HFFc6 (cell line): Measurements from ENCODE around the gene CA12. TPM values are rescaled to one million over a fixed set of nuclear protein-coding genes. Genes with fewer than 3 reads are reported as not detected.
A peak's percentile ranks its signal among the peaks of the same experiment; 100 is the strongest.

ENCODE experiments used
- DNase-seq: peaks from one replicate; pipeline ENCODE4 v3.0.0-alpha.2; 2018
- H3K27ac Mint-ChIP-seq: 2 replicates; pipeline ENCODE4 v1.8.0; 2020; ENCODE audit warnings: mild to moderate bottlenecking, mixed read lengths
- H3K27me3 Mint-ChIP-seq: 2 replicates; pipeline ENCODE4 v1.8.0; 2021; ENCODE audit warnings: mild to moderate bottlenecking, moderate library complexity, mixed read lengths; ENCODE audit not compliant: insufficient read depth
- H3K36me3 Mint-ChIP-seq: 2 replicates; pipeline ENCODE4 v1.8.0; 2021; ENCODE audit warnings: low read depth, mixed read lengths
- H3K4me1 Mint-ChIP-seq: 2 replicates; pipeline ENCODE4 v1.8.0; 2020; ENCODE audit warnings: low read depth, mixed read lengths
- H3K4me3 Mint-ChIP-seq: 2 replicates; pipeline ENCODE4 v1.8.0; 2020; ENCODE audit warnings: mild to moderate bottlenecking, moderate library complexity, mixed read lengths
- H3K9me3 Mint-ChIP-seq: 2 replicates; pipeline ENCODE4 v1.8.0; 2020; ENCODE audit warnings: mild to moderate bottlenecking, mixed read lengths
- long read RNA-seq: library from polyadenylated mRNA; unstranded; transcript quantifications from one replicate; pipeline ENCODE4 v2.0.0, GENCODE V29; 2019
- total RNA-seq, 6 experiments: library from RNA; stranded (reverse); fragmentation: NEBNext Ultra II Directional; extraction: Animal tissue kit (Norgen Biotek cat#: 25700); gene quantifications; 2 replicates in 1 of 6; 3 replicates in 5 of 6; pipeline ENCODE4 v1.2.3, GENCODE V29; 2021
- TF ChIP-seq, protein P1 (sequence below): fragments of 200-600 bp; sonication (generic); IDR thresholded peaks from 2 replicates; pipeline ENCODE4 v1.5.0; 2021; ENCODE audit warnings: antibody characterized with exemption, mild to moderate bottlenecking

CA12 gene
- total RNA-seq, result 10 to 100 TPM in 4 of 6 experiments, 1 to 10 TPM in 2; 8.3 to 18.2 (median 15.8) TPM
- long read RNA-seq, transcript CA12-202 (10 exons, 2,744 nt), result major isoform, 7 of 12 reads
- long read RNA-seq, partial matches to known transcripts, result 0 of 12 reads
- long read RNA-seq, other reads (novel, unspliced or antisense), result 5 of 12 reads

- DNase-seq, result no peak
- TF ChIP-seq, protein P1, sequence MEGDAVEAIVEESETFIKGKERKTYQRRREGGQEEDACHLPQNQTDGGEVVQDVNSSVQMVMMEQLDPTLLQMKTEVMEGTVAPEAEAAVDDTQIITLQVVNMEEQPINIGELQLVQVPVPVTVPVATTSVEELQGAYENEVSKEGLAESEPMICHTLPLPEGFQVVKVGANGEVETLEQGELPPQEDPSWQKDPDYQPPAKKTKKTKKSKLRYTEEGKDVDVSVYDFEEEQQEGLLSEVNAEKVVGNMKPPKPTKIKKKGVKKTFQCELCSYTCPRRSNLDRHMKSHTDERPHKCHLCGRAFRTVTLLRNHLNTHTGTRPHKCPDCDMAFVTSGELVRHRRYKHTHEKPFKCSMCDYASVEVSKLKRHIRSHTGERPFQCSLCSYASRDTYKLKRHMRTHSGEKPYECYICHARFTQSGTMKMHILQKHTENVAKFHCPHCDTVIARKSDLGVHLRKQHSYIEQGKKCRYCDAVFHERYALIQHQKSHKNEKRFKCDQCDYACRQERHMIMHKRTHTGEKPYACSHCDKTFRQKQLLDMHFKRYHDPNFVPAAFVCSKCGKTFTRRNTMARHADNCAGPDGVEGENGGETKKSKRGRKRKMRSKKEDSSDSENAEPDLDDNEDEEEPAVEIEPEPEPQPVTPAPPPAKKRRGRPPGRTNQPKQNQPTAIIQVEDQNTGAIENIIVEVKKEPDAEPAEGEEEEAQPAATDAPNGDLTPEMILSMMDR, result no peak
- Mint-ChIP-seq H3K27ac (peak within 1 kb of the TSS; percentile 47), H3K36me3 (peaks cover 3% of the 10 kb centered on the region; the same call in 1 of the 2 replicates), H3K27me3 (peaks cover 9% of the 10 kb centered on the region), H3K4me3 (peak within 1 kb of the TSS; percentile 89), H3K9me3 (no peaks in the 10 kb centered on the region), H3K4me1 (peaks cover 54% of the 10 kb centered on the region)
Observed at GRCh38 chr15:63381301-63382204, at the start of gene CA12. TSS of gene CA12 (minus strand) at chr15:63381846. CDS start at chr15:63381720, 126 bp downstream.

GRCh38 chr15:63430766-63431451, 49.3 kb upstream of the CA12 start:
- Mint-ChIP-seq H3K36me3 (peaks cover 2% of the 10 kb centered on the region; the same call in 1 of the 2 replicates), H3K4me3 (no peak overlapping the region), H3K27me3 (peaks cover 3% of the 10 kb centered on the region; the same call in 1 of the 2 replicates), H3K27ac (no peak overlapping the region), H3K4me1 (peaks cover 10% of the 10 kb centered on the region), H3K9me3 (peaks cover 3% of the 10 kb centered on the region; the same call in 1 of the 2 replicates)
- DNase-seq, result no peak
- TF ChIP-seq, protein P1, result no peak

DNA sequence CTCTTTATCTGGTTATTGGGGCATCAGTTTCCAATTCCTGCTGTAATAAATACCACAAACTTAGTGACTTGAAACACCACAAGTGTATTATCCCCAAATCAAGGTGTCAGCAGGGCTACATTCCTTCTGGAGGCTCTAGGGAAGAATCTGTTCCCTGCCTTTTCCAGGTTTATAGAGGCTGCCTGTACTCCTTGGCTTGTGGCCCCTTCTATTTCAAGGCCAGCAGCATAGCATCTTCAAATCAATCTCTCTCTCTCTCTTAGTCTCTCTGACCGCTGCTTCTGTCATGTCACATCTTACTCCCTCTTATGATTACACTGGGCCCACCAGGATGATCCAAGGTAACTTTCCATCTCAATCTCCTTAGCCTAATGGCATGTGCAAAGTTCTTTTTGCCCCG, 44.9 kb upstream of the CA12 start:
- H3K9me3 Mint-ChIP-seq, result peaks cover 10% of the 10 kb centered on the region; the same call in 1 of the 2 replicates
- peaks cover 10% of the 10 kb centered on the region for H3K36me3 Mint-ChIP-seq
- no peaks in the 10 kb centered on the region; the same call in 1 of the 2 replicates for H3K27me3 Mint-ChIP-seq
- H3K27ac Mint-ChIP-seq, result no peak overlapping the region
- no peak overlapping the region for H3K4me3 Mint-ChIP-seq
- DNase-seq, result no peak
- H3K4me1 Mint-ChIP-seq, result no peaks in the 10 kb centered on the region
- TF ChIP-seq, protein P1, result no peak

- no peaks in the 10 kb centered on the region for H3K27me3 Mint-ChIP-seq
- TF ChIP-seq, protein P1, result no peak
- no peak overlapping the region for H3K27ac Mint-ChIP-seq
- H3K4me3 Mint-ChIP-seq, result no peak overlapping the region
- H3K4me1 Mint-ChIP-seq, result peaks cover 7% of the 10 kb centered on the region
- no peak for DNase-seq
- peaks cover 10% of the 10 kb centered on the region; the same call in 1 of the 2 replicates for H3K9me3 Mint-ChIP-seq
- peaks cover 10% of the 10 kb centered on the region for H3K36me3 Mint-ChIP-seq
Observed at GRCh38 chr15:63425426-63425985, 43.9 kb upstream of the CA12 start.
